GM19452 (cell line): Measurements from ENCODE around the gene MC1R.
"Not testable (repeated sequence)": the region's sequence is repeated elsewhere in the genome, so short reads cannot be mapped to it uniquely, and the experiment has no call there.

Experiments
- ATAC-seq: cut with Tn5 transposase; IDR thresholded peaks from one replicate; pipeline ENCODE4 v1.9.1; 2021; ENCODE audit not compliant: unreplicated experiment

MC1R gene

DNA sequence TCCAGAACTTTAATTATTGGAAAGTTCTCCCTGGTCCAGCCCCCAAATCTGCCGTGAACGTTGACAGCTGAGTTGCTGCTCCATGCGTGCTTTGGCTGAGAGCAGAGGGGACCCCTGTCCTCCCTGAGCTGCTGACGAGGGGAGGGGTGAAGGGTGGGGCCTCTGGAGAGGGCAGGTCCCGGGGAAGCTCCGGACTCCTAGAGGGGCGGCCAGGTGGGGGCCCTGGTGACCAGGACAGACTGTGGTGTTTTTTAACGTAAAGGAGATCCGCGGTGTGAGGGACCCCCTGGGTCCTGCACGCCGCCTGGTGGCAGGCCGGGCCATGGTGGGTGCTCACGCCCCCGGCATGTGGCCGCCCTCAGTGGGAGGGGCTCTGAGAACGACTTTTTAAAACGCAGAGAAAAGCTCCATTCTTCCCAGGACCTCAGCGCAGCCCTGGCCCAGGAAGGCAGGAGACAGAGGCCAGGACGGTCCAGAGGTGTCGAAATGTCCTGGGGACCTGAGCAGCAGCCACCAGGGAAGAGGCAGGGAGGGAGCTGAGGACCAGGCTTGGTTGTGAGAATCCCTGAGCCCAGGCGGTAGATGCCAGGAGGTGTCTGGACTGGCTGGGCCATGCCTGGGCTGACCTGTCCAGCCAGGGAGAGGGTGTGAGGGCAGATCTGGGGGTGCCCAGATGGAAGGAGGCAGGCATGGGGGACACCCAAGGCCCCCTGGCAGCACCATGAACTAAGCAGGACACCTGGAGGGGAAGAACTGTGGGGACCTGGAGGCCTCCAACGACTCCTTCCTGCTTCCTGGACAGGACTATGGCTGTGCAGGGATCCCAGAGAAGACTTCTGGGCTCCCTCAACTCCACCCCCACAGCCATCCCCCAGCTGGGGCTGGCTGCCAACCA, at the start of gene MC1R:
MC1R (plus strand) TSS at position 410 of the 895 bp plus-strand sequence; CDS start at position 807, 397 bp downstream.
- ATAC-seq: no peak

DNA sequence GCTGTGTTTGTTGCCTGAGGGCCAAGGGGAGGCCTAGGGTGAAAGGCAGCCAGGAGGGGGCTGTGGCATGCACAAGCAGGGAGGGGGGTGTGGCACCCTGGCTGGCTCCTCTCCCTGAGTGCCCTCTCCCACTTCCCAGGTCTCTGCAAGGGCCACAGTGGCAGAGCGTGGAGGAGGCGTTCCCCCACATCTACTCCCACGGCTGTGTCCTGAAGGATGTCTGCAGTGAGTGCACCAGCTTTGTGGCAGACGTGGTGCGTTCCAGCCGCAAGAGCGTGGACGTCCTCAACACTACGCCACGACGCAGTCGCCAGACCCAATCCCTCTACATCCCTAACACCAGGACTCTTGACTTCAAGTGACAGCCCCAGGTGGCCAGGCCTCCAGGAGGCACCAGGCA, 48.8 kb upstream of the MC1R start:
- ATAC-seq: no peak

DNA sequence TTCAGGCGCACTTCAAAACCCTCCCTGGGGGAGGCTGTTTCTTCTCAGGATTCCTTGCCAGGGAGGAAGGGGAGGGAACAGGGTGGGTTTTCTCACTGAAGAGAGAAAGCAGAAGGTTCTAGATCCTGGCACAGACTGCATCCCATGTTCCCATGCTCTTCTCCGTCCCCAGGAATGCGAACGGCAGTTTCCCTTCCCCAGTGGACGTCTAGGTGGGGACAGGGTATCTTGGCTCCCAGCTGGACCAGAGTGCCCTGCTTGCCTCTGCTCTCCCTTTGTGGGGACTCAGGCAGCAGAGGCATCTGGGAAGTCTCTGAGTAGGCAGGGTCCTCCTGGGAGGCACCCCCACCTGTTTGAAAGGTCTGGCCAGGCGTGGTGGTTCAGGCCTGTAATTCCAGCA, 48.2 kb upstream of the MC1R start:
- ATAC-seq: no peak

DNA sequence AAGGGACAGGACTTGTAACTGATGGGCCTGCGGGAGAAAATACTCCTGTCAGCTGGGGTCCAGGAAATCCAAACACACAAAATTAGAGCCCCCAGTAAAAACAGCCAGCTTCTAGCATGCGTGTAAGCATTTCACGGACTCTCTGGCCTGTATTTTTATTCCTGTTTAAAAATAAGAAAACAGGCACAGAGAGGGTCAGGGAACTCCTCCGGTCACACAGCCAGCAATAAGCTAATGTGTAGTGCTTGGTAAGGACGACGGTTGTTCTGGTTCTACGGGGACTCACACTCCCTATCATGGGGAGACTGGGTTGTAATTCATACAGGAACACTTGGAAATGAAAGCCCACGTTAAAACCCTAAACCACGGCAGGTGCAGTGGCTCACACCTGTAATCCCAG, 46.8 kb upstream of the MC1R start:
- ATAC-seq: no peak

DNA sequence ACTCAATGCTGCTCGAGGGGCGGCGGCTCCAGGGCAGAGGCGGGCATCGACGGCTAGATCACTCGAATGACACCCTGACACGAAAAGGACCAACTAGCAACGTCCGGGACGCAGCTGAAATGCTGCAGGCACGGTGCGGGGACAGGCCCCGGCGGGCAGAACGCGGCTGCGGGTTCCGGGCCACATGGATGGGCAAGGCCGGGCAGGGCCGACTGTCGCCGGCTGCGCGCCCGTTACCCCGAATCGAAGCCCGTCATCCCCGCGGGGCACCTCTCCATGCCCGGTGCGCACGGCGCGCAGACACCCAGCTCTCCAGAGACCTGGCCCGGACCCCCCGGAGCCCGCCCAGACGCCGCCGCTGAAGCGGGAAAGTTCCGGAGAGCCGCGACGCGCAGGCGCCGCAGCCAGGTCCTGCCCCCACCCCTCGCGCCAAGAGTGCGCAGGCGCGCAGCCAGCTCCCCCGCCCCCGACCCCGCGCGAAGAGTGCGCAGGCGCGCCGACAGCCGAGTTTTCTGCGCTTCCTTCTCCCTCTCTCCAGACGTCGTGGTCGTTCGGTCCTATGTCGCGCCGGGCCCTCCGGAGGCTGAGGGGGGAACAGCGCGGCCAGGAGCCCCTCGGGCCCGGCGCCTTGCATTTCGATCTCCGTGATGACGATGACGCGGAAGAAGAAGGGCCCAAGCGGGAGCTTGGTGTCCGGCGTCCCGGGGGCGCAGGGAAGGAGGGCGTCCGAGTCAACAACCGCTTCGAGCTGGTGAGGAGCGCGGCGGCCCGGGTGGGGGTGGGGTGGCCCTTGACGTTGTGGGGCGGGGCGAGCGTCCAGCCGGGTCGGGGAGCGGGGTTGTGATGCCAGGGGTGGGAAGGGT, 45.3 kb upstream of the MC1R start, which contains the start of gene TCF25:
TCF25 (plus strand) TSS at position 484 of the 863 bp plus-strand sequence; CDS start at position 560, 76 bp downstream.
- ATAC-seq: peak; percentile 45

DNA sequence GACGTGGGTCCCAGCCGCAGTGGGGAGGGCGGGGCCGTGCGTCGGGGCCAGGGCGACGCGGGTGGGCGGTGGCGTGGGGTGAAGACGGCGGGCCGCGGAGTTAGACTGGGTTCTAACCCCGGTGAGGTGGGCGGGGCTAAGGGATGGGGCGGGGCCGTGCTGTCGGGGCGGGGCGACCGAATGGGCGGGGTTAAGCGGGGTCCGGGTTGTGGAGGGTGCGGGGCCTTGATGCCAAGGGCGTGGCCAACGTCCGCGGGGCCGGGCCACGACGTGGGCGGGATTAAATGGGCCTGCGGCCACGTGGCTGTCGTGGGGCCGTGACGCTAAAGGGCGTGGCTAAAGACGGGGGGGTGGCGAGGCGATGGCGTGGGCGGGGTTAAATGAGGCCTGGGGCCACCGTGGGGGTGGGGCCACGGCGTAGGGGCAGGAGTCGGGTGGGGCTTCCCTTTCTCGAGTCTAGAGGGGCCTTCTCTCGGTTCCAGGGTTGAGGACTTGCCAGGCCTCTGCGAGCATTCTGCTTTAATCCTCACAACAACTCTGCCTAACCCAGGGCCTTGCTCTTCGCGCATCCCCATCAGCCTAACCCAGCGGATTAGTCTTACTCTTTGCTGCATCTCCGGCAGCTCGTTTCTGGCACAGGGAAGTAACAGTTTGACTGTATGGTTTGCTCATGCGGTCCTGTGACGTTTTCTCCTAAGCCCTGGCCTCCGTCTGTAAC, 44.5 kb upstream of the MC1R start:
- ATAC-seq: peak; percentile 47

DNA sequence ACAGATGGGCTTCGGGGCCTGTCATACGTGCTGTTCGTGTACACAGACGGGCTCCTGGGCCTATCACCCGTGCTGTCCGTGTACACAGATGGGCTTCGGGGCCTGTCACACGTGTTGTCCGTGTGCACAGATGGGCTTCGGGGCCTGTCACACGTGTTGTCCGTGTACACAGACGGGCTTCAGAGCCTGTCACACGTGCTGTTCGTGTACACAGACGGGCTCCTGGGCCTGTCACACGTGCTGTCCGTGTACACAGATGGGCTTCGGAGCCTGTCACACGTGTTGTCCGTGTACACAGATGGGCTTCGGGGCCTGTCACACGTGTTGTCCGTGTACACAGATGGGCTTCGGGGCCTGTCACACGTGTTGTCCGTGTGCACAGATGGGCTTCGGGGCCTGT, 39.5 kb upstream of the MC1R start:
- not testable (repeated sequence) for ATAC-seq

DNA sequence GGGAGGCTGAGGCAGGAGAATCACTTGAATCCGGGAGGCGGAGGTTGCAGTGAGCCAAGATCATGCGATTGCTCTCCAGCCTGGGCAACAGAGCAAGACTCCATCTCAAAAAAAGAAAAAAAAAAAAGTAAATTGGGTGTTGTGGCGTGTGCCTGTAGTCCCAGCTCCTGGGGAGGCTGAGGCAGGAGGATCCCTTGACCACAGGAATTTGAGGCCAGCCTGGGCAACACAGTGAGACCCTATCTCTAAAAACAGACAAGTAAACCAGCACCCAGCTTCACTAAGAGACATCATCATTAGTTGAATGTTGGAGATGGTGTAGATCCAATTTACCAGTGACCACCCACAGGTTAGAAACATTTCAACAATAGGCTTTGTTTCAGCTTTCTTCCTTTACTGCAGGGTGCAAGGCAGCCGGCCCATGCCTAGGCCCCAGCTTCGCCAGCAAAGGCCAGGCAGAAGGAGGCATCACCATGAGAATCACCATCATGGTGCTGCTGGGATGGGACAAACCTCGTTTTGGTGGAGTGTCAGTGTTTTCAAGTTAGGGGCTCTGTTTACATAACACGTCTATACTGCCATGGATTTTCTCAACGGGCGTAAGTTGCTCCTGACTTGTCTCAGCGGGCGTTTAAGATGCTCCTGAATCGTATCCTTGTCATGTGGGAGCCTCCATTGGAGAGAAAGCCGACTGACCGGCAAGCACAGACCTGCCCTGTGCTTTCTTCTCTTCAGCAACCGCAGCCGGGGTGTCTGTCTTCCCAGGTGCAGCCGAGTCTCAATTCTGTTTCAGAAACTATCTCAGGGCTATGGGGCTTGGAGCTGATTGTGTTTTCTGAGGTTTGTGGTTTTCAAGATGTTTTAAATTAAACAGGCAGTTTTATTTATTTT, 37.9 kb upstream of the MC1R start:
- no peak for ATAC-seq

DNA sequence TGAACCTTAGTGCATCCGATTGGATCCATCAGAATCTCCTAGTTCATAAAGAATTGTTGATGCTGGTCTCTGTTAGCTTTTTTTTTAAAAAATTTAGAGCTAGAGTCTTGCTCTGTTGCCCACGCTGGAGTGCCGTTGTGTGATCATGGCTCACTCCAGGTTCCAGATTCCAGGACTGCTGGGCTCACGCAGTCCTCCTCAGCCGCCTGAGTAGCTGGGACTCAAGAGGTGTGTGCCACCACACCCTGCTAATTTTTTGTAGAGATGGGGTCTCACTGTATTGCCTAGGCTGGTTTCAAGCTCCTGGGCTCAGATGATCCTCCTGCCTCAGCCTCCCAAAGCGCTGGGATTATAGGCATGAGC, 37.3 kb upstream of the MC1R start:
- no peak for ATAC-seq

DNA sequence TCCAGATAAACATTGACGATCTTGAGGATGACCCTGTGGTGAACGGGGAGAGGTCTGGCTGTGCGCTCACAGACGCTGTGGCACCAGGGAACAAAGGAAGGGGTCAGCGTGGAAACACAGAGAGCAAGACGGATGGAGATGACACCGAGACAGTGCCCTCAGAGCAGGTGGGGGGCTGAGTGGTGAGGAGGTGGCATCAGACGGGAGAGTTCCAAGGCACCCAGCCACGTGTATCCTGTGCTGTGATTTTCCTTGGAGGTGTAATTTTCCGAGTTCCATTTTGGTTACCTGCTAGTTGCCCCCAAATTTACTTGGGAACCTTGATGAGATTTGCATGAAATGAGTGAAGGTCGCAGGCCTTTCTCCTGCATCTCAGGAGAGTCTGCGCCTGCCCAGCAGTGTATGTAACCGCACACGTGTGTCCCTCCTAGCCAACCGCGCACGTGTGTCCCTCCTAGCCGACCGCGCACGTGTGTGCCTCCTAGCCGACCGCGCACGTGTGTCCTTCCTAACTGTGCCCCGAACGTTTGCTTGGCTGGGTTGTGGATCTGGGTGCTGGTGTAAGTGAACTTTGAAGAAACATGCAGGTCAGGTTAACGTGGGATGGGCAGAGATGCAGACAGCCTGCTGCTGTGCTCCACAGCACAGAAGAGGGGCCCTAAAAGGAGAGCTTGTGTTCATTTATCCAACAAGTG, 35.2 kb upstream of the MC1R start:
- ATAC-seq: no peak

DNA sequence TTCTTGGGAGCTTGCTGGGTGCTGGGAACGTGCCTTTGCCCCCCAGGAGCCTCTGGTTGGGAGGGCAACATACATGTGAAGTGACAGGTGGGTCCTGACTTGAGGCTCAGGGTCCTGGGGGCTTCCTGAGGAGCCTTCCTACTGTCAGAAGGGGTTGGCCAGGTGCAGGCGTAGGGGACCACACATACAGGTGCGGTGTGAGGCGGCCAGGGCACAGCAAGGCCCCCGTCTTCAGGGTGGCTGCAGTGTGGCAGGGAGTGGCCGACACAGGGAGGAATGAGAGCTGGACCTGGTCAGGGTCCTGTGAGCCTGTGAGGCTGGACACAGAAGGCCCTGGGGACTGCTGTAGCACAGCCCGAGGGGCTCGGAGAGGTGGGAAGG, 34.6 kb upstream of the MC1R start:
- ATAC-seq: no peak

DNA sequence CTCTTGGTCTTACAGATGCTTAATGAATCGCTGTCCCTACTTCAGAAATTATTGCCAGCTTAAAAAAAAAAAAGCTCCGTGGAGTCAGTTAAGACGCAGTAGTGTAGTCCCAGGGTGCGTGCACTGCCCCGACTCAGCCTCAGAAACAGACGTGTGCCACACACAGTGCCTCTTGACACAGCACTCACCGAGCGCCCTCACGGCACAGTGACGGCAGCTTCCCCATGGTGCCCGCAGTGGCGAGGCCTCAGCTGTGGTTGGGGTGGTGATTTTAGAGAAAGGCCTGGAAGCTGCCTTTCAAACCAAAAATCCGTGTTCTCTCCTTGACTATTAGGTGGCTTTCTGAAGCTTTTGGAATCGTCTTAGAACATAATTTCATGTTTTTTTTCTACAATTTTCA, 31.4 kb upstream of the MC1R start:
- no peak for ATAC-seq

DNA sequence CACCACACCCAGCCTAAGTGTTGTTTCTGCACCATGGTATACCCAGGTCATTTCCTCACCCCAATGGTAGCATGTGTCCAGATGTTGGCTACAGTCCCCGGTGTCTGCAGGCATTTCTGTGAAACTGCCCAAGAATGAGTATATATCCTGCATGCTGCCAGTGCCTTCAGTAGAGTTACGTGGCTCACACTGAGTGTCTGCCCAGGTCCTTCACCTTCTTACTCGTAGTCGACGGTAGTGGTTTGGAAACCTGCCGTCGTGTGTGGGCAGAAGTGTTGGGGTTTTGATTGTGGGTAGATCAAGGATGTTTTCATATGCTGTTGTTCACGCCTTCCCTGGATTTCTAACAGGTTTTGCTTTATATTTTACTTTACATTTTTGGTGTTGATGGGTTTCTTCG, 28.5 kb upstream of the MC1R start:
- no peak for ATAC-seq

DNA sequence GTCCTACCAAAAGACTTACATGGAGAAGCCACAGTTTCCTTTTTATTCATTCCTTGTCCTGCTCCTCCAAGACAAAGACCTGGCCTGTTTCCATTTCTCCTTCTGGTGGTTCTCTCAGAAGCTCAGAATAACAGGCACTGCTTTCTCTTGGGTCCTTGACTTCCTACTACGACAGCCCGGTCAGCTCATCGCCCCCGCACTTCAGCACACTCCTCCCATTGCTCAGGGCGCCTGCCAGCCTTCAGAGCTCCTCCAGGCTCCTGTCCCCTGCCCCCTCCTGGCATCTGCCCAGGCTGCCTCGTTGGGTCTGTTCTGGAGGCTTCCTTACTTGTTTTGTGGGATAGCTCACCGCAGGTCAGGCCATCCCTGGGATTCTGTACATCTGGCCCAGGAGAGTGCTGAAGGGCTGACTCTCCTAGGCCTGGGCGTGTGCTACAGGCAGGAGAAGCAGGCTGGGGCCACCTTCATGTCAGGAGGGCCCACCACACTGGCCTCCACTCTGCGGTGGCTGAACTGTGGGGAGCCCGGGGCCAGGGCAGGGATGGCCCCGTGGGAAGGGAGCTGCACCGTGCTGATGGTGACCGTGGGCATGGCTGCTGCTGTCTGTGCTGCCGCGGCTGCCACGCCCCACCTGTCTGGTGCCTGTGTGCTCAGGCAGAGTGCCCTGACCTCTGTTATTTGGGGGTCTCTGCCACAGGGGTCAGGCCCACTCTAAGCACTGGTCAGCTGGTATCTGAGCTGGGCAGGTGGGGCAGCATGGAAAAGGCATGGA, 27.6 kb upstream of the MC1R start:
- ATAC-seq: no peak

DNA sequence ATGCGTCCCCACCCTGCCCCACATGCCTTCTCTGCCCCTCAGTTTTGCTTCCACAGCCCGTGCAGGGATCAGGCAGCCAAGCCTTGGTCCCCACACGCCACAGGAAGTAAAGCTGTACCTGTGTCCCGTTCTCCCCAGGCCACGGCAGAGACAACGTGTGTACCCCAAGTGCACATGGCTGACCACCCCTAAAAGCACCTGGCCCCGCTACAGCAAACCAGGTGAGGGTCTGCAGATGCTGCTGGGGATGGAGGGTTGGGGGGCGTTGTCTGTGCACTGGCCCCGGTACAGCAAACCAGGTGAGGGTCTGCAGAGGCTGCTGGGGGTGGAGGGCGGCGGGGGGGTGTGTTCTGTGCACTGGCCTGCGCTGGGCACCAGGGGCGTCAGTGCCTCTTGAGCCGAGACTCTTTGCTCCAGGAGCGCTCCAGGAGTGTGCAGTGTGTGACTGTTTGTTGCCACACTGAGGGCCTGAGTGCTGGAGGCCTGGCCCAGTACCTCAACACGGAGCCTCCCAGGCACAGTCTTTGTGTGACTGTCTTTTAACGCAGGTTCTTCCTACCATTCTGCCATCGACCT, 26.5 kb upstream of the MC1R start:
- ATAC-seq: no peak

DNA sequence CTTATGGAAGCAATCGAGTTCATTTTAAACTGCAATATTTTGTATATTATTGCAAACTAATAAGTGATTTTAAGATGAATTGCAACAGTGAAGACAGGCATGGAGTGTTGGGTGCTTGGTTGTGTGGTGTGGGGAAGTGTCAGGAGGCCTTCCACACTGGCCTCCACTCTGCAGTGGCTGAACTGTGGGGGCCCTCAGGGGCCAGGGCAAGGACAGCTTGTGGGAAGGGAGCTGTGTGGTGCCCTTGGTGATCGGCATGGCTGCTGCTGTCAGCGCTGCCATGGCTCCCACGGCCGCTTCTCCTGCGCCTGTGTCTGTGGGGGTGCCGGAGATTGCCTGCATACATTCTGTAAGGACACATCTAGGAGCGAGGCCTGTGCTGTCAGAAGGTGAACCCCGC, 26.0 kb upstream of the MC1R start:
- ATAC-seq: no peak

DNA sequence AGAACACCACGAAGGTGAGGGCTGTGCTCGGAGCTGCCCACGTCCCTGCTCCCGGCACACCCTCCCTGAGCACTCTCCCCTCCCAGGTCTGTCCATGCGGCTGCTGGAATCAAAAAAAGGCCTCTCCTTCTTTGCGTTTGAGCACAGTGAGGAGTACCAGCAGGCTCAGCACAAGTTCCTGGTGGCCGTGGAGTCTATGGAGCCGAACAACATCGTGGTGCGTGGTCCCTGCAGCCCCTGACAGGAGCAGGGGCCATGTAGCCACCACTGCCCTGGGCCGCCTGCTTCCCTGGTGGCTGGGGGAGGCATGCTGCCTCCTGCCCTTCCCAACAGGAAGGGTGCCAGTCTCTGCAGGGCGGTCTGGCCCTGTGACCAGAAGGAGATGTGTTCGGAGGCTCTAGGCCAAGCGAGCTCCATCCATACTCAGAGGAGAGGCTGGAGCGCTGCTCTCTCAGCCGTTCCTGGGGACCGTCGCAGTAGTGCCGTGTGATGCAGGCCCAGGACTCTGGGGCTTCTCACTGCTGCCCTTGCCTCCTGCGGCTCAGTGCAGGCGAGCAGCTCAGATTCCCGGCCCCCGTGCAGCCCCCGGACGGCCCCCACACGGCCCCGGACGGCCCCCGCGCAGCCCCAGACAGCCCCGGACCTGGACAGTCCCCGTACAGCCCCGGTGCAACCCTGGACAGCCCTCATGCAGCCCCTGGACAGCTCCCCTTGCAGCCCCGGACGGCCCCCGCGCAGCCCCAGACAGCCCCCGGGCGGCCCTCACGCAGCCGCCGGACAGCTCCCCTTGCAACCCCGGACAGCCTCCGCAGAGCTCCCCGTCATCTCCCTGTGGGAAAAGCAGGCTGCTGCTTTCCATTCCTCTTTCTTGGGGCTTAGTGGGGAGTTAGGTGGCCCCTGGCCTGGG, 24.8 kb upstream of the MC1R start:
- no peak for ATAC-seq
